ENCODE measurements around the gene PDPN.

PDPN gene, protein sequence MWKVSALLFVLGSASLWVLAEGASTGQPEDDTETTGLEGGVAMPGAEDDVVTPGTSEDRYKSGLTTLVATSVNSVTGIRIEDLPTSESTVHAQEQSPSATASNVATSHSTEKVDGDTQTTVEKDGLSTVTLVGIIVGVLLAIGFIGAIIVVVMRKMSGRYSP

DNA sequence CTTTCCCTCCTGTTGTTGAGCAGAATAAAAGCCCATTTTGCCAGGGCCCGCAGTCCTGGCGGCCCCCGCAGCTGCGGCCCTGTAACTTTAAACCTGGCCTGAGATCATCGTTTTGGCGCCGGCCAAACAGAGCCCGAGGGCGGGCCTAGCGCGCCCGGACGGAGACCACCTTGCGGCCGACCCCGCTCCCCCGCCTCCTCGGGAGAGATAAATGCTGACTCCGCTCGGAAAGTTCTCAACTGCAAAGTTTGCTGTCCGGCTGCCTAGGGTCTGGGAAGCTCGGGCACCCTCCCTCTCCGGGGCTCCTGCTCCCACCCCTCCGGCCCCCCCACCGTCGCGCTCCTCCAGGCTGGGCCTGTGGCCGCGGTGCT is at the start of gene PDPN:
Gene PDPN (plus strand): TSS at position 238 of the 371 bp plus-strand sequence. CDS start 202 bp downstream, outside the sequence.
- no peaks in the 10 kb centered on the region for H3K9me3 Mint-ChIP-seq

DNA sequence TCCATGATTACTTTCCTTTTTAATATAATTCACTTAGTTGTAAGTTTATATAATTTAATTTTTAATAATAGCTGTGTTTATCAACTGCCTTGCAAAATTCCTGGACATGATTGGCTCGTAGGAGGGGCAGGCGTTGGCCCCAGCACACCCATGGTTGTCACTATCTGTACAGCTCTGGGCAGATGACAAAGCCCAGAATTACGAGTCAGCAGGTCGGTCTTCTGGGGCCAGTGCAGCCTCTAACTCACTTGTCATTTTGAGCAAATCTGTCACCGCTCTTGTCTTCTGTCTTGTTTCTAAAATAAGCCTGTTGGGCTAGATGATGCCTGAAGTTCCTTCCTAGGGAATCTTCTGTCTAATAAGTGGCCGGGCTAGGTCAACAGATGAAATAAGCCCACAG is 48.4 kb upstream of the PDPN start:
- ATAC-seq (no peak), DNase-seq (no peak)
- Mint-ChIP-seq H3K27me3 (peaks cover 2% of the 10 kb centered on the region), H3K27ac (no peak overlapping the region), H3K4me1 (no peaks in the 10 kb centered on the region), H3K36me3 (ENCODE audit: low read depth) (no peaks in the 10 kb centered on the region), H3K4me3 (no peak overlapping the region), H3K9me3 (no peaks in the 10 kb centered on the region)

More for the DNA sequence above, at the start of gene PDPN:
- DNase-seq = no peak
- no peak within 1 kb of the TSS for H3K27ac Mint-ChIP-seq
- H3K36me3 Mint-ChIP-seq (ENCODE audit: low read depth) = no peaks in the 10 kb centered on the region
- no peak within 1 kb of the TSS for H3K4me3 Mint-ChIP-seq
- no peaks in the 10 kb centered on the region for H3K4me1 Mint-ChIP-seq
- ATAC-seq = no peak
- peaks cover 64% of the 10 kb centered on the region for H3K27me3 Mint-ChIP-seq

DNA sequence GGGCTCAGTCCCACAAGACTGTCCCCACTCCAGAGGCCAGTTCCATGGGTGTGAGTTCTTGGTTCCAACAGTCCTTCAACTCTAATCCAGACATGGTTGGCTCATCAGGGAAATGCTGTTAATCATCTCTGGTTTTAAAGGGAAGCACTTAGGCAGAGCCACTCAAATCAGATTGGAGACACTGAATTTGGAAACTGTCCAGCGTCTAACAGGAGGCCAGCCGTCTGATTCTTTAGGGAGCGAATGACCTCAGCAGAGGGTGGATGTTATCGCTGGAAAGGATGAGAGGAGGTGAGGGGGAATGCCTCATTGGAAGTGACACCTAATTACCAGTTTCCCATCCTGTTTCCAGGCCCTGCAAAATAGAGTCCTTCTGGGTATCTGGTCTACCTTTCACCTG is 47.1 kb upstream of the PDPN start:
- Mint-ChIP-seq H3K9me3 (no peaks in the 10 kb centered on the region), H3K27ac (no peak overlapping the region), H3K4me1 (no peaks in the 10 kb centered on the region), H3K36me3 (ENCODE audit: low read depth) (no peaks in the 10 kb centered on the region), H3K27me3 (peaks cover 2% of the 10 kb centered on the region), H3K4me3 (no peak overlapping the region)
- DNase-seq = no peak
- no peak for ATAC-seq

DNA sequence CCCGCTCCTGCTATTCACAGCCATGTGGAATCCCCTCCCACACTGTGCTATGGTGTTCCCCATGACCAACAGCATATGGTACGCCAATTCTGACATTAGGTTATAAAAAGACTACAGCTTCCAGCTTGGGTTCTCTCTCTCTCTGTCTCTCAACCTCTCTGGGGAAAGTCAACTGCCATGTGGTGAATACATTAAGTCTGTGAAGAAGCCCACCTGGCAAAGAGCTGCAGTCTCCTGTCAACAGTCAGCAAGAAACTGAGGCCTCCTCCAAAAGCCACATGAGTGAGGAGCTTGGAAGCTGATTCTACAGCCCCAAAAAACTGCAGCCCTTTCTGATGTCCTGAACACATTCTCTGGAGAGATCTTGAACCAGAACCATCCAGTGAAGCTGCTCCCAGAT is 44.8 kb upstream of the PDPN start:
- peaks cover 2% of the 10 kb centered on the region for H3K27me3 Mint-ChIP-seq
- H3K36me3 Mint-ChIP-seq (ENCODE audit: low read depth) = no peaks in the 10 kb centered on the region
- ATAC-seq (no peak), DNase-seq (no peak)
- no peak overlapping the region for H3K27ac Mint-ChIP-seq
- H3K9me3 Mint-ChIP-seq = no peaks in the 10 kb centered on the region
- H3K4me3 Mint-ChIP-seq = no peak overlapping the region
- H3K4me1 Mint-ChIP-seq = no peaks in the 10 kb centered on the region

DNA sequence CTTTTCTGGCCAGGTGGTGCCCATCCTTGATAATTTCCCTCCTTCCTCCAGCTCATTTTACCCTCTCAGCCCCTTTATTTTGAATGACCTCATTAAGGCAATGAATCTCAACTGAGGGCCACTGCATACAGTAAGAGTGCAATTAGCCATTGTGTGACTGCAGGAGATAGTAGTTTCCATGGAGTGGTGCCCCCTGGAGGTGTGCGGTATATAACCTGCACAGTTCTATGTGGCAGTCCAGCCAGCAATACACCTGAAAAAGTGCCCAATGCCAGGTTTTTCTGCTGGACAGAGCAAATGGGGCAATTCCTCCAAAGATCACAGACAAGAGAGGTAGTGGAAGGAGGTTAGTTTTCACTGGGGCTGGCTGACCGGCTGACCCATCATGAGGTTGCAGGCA is 43.9 kb upstream of the PDPN start:
- no peaks in the 10 kb centered on the region for H3K9me3 Mint-ChIP-seq
- DNase-seq (no peak), ATAC-seq (no peak)
- peaks cover 2% of the 10 kb centered on the region for H3K27me3 Mint-ChIP-seq
- H3K4me3 Mint-ChIP-seq = no peak overlapping the region
- no peak overlapping the region for H3K27ac Mint-ChIP-seq
- no peaks in the 10 kb centered on the region for H3K4me1 Mint-ChIP-seq
- no peaks in the 10 kb centered on the region for H3K36me3 Mint-ChIP-seq (ENCODE audit: low read depth)

DNA sequence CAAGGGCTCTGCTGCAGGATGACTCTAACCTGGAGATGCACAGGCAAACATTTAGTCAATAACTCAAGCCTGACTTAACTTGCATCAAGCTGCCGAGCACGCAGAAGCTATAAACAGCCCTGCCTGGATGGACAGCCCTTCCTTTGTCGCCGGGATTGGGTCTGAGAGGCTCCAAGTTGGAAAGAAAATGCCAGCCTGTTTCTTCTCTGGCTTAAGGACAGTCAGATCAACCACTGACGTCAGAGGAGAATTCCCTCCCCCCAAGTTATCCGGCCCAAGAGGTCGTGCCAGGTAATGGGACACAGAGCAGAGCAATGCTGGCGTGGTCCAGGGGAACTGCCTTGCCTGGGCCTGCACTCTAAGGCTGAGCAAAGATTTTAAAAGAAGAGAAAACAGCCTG is 42.8 kb upstream of the PDPN start:
- DNase-seq (no peak), ATAC-seq (no peak)
- H3K27me3 Mint-ChIP-seq = peaks cover 5% of the 10 kb centered on the region
- no peaks in the 10 kb centered on the region for H3K36me3 Mint-ChIP-seq (ENCODE audit: low read depth)
- no peak overlapping the region for H3K27ac Mint-ChIP-seq
- H3K4me1 Mint-ChIP-seq = no peaks in the 10 kb centered on the region
- no peaks in the 10 kb centered on the region for H3K9me3 Mint-ChIP-seq
- H3K4me3 Mint-ChIP-seq = no peak overlapping the region

DNA sequence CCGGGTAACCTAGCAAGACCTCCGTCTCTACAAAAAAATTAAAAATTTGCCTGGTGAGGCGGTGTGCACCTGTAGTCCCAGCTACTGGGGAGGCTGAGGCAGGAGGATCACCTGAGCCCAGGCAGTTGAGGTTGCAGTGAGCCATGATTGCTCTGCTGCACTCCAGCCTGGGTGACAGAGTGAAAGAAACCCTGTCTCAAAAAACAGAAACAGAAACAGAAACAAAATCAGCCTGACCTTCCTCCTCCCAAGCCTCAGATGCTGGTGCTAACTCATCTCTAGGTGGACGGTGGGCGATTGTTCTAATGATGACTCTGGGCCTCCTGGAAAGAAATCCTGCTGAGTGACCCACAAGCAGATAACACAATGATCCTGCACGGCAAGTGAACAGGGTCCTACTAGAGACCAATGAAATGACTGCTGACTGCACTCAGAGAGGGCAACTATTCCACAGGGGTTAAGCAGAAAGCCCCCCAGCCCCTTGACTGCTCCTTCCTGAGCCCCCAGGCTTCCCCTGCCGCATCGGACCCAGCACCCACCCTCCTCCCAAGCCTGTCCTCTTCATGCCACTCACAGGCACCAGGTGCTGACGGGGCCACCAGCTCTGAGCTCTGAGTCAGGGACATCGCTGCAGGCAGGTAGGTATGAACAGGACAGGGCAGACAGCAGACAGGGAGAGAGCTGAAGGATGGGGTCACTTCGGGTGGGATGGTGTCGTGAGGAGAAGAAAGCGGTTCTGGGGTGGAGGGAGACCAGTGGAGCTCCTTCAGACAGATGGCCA is 42.0 kb upstream of the PDPN start:
- Mint-ChIP-seq H3K4me3 (no peak overlapping the region), H3K4me1 (no peaks in the 10 kb centered on the region)

DNA sequence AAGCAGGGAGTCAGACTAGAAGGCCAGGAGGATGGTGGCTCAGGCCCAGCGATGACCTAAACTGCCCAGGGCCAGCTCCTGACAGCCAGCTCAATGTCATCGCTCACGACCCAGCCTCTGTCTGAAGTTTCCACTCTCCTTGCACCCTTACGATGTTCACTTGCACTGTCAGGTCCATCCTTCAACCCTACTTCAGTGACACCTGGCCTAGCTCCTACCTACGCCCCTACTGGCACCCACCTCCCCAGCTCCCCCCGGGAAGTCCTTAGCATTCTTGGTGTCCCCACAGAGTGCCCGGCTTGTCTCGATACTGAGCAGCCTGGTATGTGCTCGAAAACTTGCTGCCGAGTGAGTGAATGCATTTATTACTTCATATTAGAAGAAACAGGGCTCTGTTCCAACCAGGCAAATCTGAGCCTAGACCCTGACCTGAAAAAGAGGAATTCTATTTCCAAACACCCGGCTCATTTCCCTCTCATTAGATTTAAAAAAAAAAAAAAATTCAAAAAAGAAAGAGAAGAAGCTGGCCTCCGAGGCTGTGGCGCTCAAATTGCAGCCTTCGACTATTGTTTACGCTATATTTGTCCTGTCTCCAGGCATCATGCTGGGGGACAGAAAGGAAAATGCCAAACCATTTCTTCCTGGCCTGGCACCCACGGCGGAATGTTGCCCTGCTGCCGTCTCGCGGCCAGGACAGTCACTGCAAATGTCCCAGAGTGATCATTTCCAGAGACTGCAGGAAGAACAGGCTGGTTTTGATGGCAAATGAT is 40.0 kb upstream of the PDPN start:
- Mint-ChIP-seq H3K27me3 (peaks cover 7% of the 10 kb centered on the region), H3K9me3 (no peaks in the 10 kb centered on the region), H3K4me1 (no peaks in the 10 kb centered on the region), H3K27ac (no peak overlapping the region), H3K4me3 (no peak overlapping the region), H3K36me3 (ENCODE audit: low read depth) (no peaks in the 10 kb centered on the region)
- no peak for ATAC-seq
- no peak for DNase-seq

More for the DNA sequence above, 42.0 kb upstream of the PDPN start:
- DNase-seq (no peak), ATAC-seq (no peak)
- H3K9me3 Mint-ChIP-seq = no peaks in the 10 kb centered on the region
- peaks cover 5% of the 10 kb centered on the region for H3K27me3 Mint-ChIP-seq
- H3K27ac Mint-ChIP-seq = no peak overlapping the region
- no peaks in the 10 kb centered on the region for H3K36me3 Mint-ChIP-seq (ENCODE audit: low read depth)

DNA sequence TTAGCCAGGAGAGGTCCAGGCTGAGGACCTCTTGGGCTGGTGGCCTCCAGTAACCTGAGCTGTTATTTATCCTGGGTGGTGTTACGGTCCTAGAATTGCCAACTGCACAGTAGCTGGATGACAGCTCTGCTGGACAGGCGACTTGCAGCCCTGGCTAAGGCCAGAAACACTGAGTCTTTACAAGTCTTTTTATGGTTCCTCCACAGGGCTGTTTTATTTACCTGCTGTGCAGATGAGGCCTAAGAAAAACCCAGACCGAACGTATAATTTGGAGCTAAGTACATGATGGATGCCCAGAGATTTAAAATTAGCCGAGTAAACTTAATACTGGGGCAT is 39.4 kb upstream of the PDPN start:
- H3K4me3 Mint-ChIP-seq = no peak overlapping the region
- peaks cover 10% of the 10 kb centered on the region for H3K27me3 Mint-ChIP-seq
- H3K9me3 Mint-ChIP-seq = no peaks in the 10 kb centered on the region
- ATAC-seq (no peak), DNase-seq (no peak)
- no peak overlapping the region for H3K27ac Mint-ChIP-seq
- H3K36me3 Mint-ChIP-seq (ENCODE audit: low read depth) = no peaks in the 10 kb centered on the region
- H3K4me1 Mint-ChIP-seq = no peaks in the 10 kb centered on the region

DNA sequence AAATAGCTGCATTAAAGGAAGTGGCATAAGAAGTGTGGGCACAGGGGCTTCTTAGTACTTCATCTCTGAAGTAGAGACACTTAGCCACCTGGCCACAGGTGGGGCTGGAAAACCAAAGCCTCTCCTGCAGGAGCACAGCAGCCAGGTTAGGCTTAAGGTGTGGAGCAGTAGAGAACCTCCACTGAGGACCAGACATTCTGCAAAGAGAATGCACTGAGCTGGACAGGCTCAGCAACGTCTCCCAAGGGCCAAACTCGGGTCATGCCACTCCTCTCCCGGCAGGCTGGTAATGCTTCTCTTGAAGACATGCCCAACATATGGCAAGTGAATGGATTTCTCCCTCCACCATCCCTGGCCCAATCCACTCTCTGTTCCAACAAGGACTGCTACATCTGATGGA is 36.8 kb upstream of the PDPN start:
- Mint-ChIP-seq H3K27ac (no peak overlapping the region), H3K27me3 (peaks cover 10% of the 10 kb centered on the region), H3K4me3 (no peak overlapping the region), H3K4me1 (no peaks in the 10 kb centered on the region), H3K36me3 (ENCODE audit: low read depth) (no peaks in the 10 kb centered on the region), H3K9me3 (no peaks in the 10 kb centered on the region)
- DNase-seq (no peak), ATAC-seq (no peak)

DNA sequence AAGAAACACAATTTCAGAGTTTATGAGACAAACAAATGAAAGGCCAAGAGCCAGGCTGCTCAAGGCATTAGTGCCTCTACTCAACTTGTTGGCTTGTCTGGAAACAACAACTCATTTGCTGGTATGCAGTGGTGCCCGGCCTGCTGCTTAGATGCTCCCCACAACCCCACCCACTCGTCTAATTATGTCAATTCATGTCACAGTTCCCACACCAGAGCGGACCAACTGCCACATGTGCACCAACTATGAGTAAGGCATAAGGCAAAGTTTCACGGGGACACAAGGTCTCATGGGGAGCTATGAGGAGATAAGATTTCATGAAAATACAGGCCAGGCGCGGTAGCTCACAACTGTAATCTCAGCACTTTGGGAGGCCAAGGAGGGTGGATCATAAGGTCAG is 35.4 kb upstream of the PDPN start:
- no peak overlapping the region for H3K4me3 Mint-ChIP-seq
- no peak overlapping the region for H3K27ac Mint-ChIP-seq
- no peak for ATAC-seq
- H3K36me3 Mint-ChIP-seq (ENCODE audit: low read depth) = no peaks in the 10 kb centered on the region
- DNase-seq = no peak
- peaks cover 10% of the 10 kb centered on the region for H3K27me3 Mint-ChIP-seq
- H3K4me1 Mint-ChIP-seq = no peaks in the 10 kb centered on the region
- H3K9me3 Mint-ChIP-seq = no peaks in the 10 kb centered on the region

DNA sequence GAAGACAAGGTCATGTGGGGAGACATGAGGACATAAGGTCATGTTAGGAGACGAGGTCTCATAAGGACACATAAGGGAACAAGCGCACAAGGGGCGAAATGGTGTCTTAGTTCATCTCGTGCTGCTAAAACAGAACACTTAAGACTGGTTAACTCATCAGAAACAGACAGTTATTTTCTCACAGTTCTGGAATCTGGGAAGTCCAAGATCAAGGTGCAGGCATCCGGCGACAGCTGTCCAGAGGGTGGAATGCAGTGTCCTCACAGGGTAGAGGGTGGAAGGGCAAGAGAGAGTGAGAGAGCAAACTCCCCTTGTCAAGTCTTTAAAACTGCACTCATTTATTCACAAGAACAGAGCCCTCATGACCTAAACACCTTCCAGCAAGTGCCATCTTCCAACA is 34.6 kb upstream of the PDPN start:
- Mint-ChIP-seq H3K36me3 (ENCODE audit: low read depth) (no peaks in the 10 kb centered on the region), H3K9me3 (no peaks in the 10 kb centered on the region), H3K27ac (no peak overlapping the region), H3K4me1 (no peaks in the 10 kb centered on the region), H3K4me3 (no peak overlapping the region), H3K27me3 (peaks cover 10% of the 10 kb centered on the region)
- DNase-seq (no peak), ATAC-seq (no peak)

DNA sequence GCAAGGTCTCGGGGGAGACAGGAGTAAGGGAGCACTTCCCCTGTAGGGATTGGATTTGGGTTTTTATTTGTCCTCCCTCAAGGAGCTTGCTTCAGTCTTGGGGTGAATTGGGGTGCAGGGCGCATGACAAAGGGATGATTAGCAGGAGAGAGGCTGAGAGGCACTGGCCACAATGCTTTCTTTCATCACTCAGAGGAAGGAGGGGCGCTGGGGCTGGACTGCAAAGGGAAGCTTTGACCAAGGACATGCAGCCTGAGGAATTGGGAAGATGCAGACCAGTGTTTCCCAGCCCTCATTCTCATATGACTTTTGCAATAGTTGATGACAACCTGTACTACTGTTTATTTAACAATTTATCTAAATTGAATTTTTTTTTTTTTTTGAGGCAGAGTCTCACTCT is 34.1 kb upstream of the PDPN start:
- H3K9me3 Mint-ChIP-seq = no peaks in the 10 kb centered on the region
- H3K27me3 Mint-ChIP-seq = peaks cover 10% of the 10 kb centered on the region
- no peak overlapping the region for H3K27ac Mint-ChIP-seq
- no peak for DNase-seq
- no peak overlapping the region for H3K4me3 Mint-ChIP-seq
- no peaks in the 10 kb centered on the region for H3K4me1 Mint-ChIP-seq
- no peak for ATAC-seq
- H3K36me3 Mint-ChIP-seq (ENCODE audit: low read depth) = no peaks in the 10 kb centered on the region

DNA sequence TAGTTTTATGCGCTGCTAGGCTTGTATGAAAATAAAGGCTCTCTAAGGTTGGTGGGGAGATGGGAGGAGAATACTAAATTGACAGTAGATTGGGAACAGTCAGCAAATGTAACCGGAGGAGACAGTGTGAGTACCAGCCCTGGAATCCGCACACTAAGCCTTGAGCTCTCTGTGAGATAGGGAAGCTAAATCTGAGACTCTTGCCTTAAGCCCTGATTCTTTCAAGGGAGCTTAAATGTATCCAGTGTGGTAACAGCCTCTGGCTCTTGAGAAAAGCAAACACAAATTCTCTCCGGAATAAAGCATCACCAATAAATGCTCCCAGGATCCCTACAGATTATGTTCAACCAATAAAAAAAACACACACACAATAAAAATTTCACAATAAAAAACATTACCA is 33.0 kb upstream of the PDPN start:
- Mint-ChIP-seq H3K9me3 (no peaks in the 10 kb centered on the region), H3K27ac (no peak overlapping the region), H3K27me3 (peaks cover 6% of the 10 kb centered on the region), H3K4me1 (no peaks in the 10 kb centered on the region), H3K4me3 (no peak overlapping the region), H3K36me3 (ENCODE audit: low read depth) (no peaks in the 10 kb centered on the region)
- ATAC-seq (no peak), DNase-seq (no peak)

DNA sequence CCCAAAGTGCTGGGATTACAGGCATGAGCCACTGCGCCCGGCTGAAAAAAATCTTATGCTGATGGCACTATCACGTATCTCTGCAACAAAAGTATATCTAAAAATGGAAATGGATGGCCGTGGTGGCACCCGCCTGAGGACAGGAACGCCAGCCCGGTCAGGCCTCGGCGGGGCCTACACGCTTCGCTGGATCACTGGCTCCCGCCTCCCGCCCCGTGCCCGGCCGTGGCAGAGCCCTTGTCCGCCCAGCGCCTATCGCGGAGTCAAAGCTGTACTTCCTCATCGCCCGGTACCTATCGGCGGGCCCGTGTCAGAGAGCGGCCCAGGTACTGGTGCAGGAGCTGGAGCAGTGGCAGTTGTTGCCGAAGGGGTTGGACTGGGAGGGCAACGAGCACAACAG is 28.8 kb upstream of the PDPN start:
- H3K36me3 Mint-ChIP-seq (ENCODE audit: low read depth) = no peaks in the 10 kb centered on the region
- no peak overlapping the region for H3K27ac Mint-ChIP-seq
- no peak overlapping the region for H3K4me3 Mint-ChIP-seq
- no peak for DNase-seq
- no peak for ATAC-seq
- H3K27me3 Mint-ChIP-seq = no peaks in the 10 kb centered on the region
- no peaks in the 10 kb centered on the region for H3K9me3 Mint-ChIP-seq
- no peaks in the 10 kb centered on the region for H3K4me1 Mint-ChIP-seq
